ENCODE data around the gene LRP6.

DNA sequence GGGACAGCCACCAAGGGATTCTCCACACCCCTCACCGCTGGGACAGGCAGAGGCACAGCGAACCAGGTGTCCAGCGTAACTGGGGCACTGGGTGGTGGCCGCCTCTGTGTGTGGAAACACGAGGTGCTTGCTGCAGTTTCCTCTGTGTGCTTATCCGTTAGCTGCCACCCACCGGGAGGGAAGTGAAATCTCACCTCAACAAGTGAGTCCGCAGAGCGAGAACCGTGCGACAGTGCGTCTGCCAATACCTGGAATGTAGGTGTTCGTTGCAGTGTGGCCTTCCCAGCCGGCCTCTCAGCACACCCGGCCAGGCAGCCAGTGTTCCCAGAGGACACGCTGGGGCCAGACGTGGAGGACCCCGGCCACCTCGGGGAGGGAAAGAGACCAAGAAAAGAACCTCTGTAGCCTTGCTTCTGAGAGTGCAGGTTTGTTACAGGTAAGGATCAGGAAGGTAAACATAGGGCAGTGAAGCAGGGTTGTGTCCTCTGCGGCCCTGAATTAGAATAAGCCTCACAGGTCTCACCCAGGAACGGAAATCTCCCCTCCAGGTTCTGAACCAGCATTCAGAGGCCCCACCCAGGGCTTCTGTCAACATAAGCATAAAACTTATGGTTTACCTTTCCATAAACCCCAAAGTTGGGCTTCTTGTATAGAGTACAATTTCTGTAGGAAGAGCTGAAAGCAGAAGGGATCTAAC lies 194.6 kb downstream of the LRP6 start:
- TF ChIP-seq CTCF (optimal IDR thresholded peaks at IDR 0.05 in 1 of 3, IDR thresholded peaks at IDR 0.05 in 1 of 3, conservative IDR thresholded peaks at IDR 0.05 in 1 of 3; ENCODE audit: extremely low read depth in 1 of 3, insufficient read depth in 2 of 3, low read length in 3 of 3) (no peak), EZH2 (IDR thresholded peaks at IDR 0.05; ENCODE audit: low read length) (no peak)
